HCT116 (cell line): Measurements from ENCODE around the gene SGCA. TPM values are rescaled to one million over a fixed set of nuclear protein-coding genes. Genes with fewer than 3 reads are reported as not detected.

Experiments
- ATAC-seq: fragments of 200-7000 bp; cut with Tn5 transposase; 2 replicates; pipeline ENCODE4 v1.9.1; 2020; ENCODE audit warnings: mild to moderate bottlenecking, moderate library complexity
- BruUV-seq: library from RNA; stranded (reverse); fragments of 400-500 nt; replicated peaks from 2 replicates; lab custom pipeline; 2021; lab: Mats Ljungman, UMichigan
- CTCF ChIA-PET: fragments of 300-600 bp; sonication (Branson Sonifier 250); formaldehyde crosslinking; loops from one replicate; lab custom pipeline; 2021; ENCODE audit warnings: antibody characterized with exemption; lab: Charles Lee
- POLR2A ChIA-PET: fragments of 300-600, 350-600 bp; sonication (Branson Sonifier 250); formaldehyde crosslinking; loops from one replicate; lab custom pipeline; 2021; ENCODE audit warnings: antibody characterized with exemption; lab: Charles Lee
- RAD21 ChIA-PET, 2 experiments: fragments of 300-600 bp; sonication (Branson Sonifier 250); formaldehyde crosslinking; loops; one replicate each; lab custom pipeline; 2023; ENCODE audit warnings: low total read pairs in 2 of 2; ENCODE audit not compliant: uncharacterized antibody in 2 of 2, unreplicated experiment in 2 of 2, low non-redundant PET in 1 of 2; lab: Charles Lee
- DNase-seq: peaks from one replicate; pipeline ENCODE4 v3.0.0-alpha.2; 2010; ENCODE audit warnings: low read depth, low spot score
- H2AFZ ChIP-seq: fragments of 200-600 bp; shearing (Covaris generic), sonication (generic); 2 replicates; pipeline ENCODE4 v1.6.1; 2017; ENCODE audit warnings: low read depth, mixed run types, mixed read lengths, antibody characterized with exemption, low read length; ENCODE audit not compliant: poor library complexity, severe bottlenecking
- H3K27ac ChIP-seq: 2 replicates; pipeline ENCODE4 v1.5.1; 2012; ENCODE audit warnings: low read depth, low read length
- H3K27me3 ChIP-seq: fragments of 200-600 bp; sonication (generic); 2 replicates; pipeline ENCODE4 v1.6.1; 2016; ENCODE audit warnings: mixed run types, low read length, mixed read lengths; ENCODE audit not compliant: insufficient read depth
- H3K36me3 ChIP-seq, 2 experiments: fragments of 200-500 bp in 1 of 2; fragments of 200-600 bp in 1 of 2; sonication (Bioruptor generic) in 1 of 2; sonication (generic) in 1 of 2; 2 replicates each; pipeline versions ENCODE4 v1.5.1 to v1.6.1; 2014 to 2016; ENCODE audit warnings: low read length in 2 of 2, inconsistent platforms in 1 of 2, mixed read lengths in 1 of 2, mixed run types in 1 of 2; ENCODE audit not compliant: insufficient read depth in 2 of 2, control insufficient read depth in 1 of 2
- H3K4me1 ChIP-seq, 2 experiments: fragments of 200-600 bp in 1 of 2; sonication (generic) in 1 of 2; 2 replicates each; pipeline versions ENCODE4 v1.5.1 to v1.6.1; 2012 to 2017; ENCODE audit warnings: low read length in 2 of 2, inconsistent platforms in 1 of 2, mild to moderate bottlenecking in 1 of 2, mixed read lengths in 1 of 2, mixed run types in 1 of 2, moderate library complexity in 1 of 2; ENCODE audit not compliant: insufficient read depth in 2 of 2, control insufficient read depth in 1 of 2
- H3K4me2 ChIP-seq: fragments of 200-600 bp; sonication (generic); 2 replicates; pipeline ENCODE4 v1.6.1; 2017; ENCODE audit warnings: mixed run types, low read length, mixed read lengths
- H3K4me3 ChIP-seq, 2 experiments: fragments of 200-600 bp in 1 of 2; sonication (generic) in 1 of 2; replicated peaks in 1 of 2; 2 replicates each; pipeline ENCODE4 v1.5.1; 2011 to 2016; ENCODE audit warnings: low read length in 2 of 2, control low read depth in 1 of 2, low read depth in 1 of 2, mild to moderate bottlenecking in 1 of 2, mixed read lengths in 1 of 2, mixed run types in 1 of 2
- H3K79me2 ChIP-seq: fragments of 200-600 bp; sonication (generic); 2 replicates; pipeline ENCODE4 v1.6.1; 2017; ENCODE audit warnings: mild to moderate bottlenecking, mixed run types, low read length, moderate library complexity, mixed read lengths; ENCODE audit not compliant: insufficient read depth
- H3K9ac ChIP-seq: fragments of 200-600 bp; sonication (generic); 2 replicates; pipeline ENCODE4 v1.6.1; 2016; ENCODE audit warnings: low read length, mixed read lengths
- H3K9me2 ChIP-seq: fragments of 200-600 bp; sonication (generic), shearing (Covaris generic); 2 replicates; pipeline ENCODE4 v1.6.1; 2017; ENCODE audit warnings: mixed run types, mild to moderate bottlenecking, moderate library complexity; ENCODE audit not compliant: insufficient read depth
- H3K9me3 ChIP-seq, 2 experiments: fragments of 200-500 bp in 1 of 2; fragments of 200-600 bp in 1 of 2; sonication (Bioruptor generic) in 1 of 2; sonication (generic) in 1 of 2; 2 replicates each; pipeline ENCODE4 v1.6.1; 2014 to 2017; ENCODE audit warnings: low read length in 2 of 2, mixed read lengths in 2 of 2, inconsistent platforms in 1 of 2, low read depth in 1 of 2, mild to moderate bottlenecking in 1 of 2, mixed run types in 1 of 2, moderate library complexity in 1 of 2; ENCODE audit not compliant: control insufficient read depth in 1 of 2, insufficient read depth in 1 of 2
- H4K20me1 ChIP-seq: fragments of 200-600 bp; sonication (generic), shearing (Covaris generic); 2 replicates; pipeline ENCODE4 v1.6.1; 2017; ENCODE audit warnings: mixed run types, mild to moderate bottlenecking, moderate library complexity; ENCODE audit not compliant: insufficient read depth
- CBX3 ChIP-seq: IDR thresholded peaks from 2 replicates; pipeline ENCODE4 v1.6.1; 2012; ENCODE audit warnings: low read depth
- CEBPB ChIP-seq: IDR thresholded peaks from 2 replicates; pipeline ENCODE4 v1.6.1; 2012; ENCODE audit warnings: low read depth
- CTCF ChIP-seq, 3 experiments: fragments of 200-600 bp in 1 of 3; sonication (generic) in 1 of 3; IDR thresholded peaks in 2 of 3; conservative IDR thresholded peaks in 1 of 3; 2 replicates each; pipeline ENCODE4 v1.5.1; 2012 to 2017; ENCODE audit warnings: low read depth in 2 of 3, low read length in 2 of 3, antibody characterized with exemption in 1 of 3, borderline replicate concordance in 1 of 3, control low read depth in 1 of 3, mild to moderate bottlenecking in 1 of 3, mixed read lengths in 1 of 3, mixed run types in 1 of 3, moderate library complexity in 1 of 3; ENCODE audit not compliant: insufficient read depth in 1 of 3
- EGR1 ChIP-seq: IDR thresholded peaks from 2 replicates; pipeline ENCODE4 v1.6.1; 2012; ENCODE audit warnings: low read depth
- ELF1 ChIP-seq: IDR thresholded peaks from 2 replicates; pipeline ENCODE4 v1.6.1; 2012; ENCODE audit warnings: low read depth, borderline replicate concordance
- EZH2 ChIP-seq: fragments of 200-600 bp; sonication (generic); IDR thresholded peaks from 2 replicates; pipeline ENCODE4 v1.6.1; 2017; ENCODE audit warnings: antibody characterized with exemption, mixed run types
- JUND ChIP-seq: IDR thresholded peaks from 2 replicates; pipeline ENCODE4 v1.6.1; 2012
- POLR2AphosphoS5 ChIP-seq: IDR thresholded peaks from 2 replicates; pipeline ENCODE4 v1.6.1; 2011; ENCODE audit warnings: mild to moderate bottlenecking, low read depth, low read length, moderate library complexity
- REST ChIP-seq: IDR thresholded peaks from 2 replicates; pipeline ENCODE4 v1.6.1; 2012; ENCODE audit warnings: low read depth
- SIN3A ChIP-seq: IDR thresholded peaks from 2 replicates; pipeline ENCODE4 v1.6.1; 2012; ENCODE audit warnings: low read depth
- SP1 ChIP-seq: IDR thresholded peaks from 2 replicates; pipeline ENCODE4 v1.6.1; 2012; ENCODE audit warnings: low read depth
- SRF ChIP-seq: IDR thresholded peaks from 2 replicates; pipeline ENCODE4 v1.6.1; 2012; ENCODE audit warnings: low read depth
- TCF7L2 ChIP-seq: IDR thresholded peaks from 2 replicates; pipeline ENCODE4 v1.7.0; 2011; ENCODE audit warnings: borderline replicate concordance, inconsistent platforms; ENCODE audit not compliant: insufficient read depth, insufficient read length; ENCODE audit errors: extremely low read depth
- ZBTB33 ChIP-seq: IDR thresholded peaks from 2 replicates; pipeline ENCODE4 v1.6.1; 2011; ENCODE audit warnings: mild to moderate bottlenecking, low read length, moderate library complexity; ENCODE audit not compliant: insufficient replicate concordance; ENCODE audit errors: extremely low read depth
- ZFX ChIP-seq: fragments of 450-650 bp; IDR thresholded peaks from 2 replicates; pipeline ENCODE4 v1.6.1; 2017
- intact Hi-C: fragments of 100-400 bp; cut with micrococcal nuclease; formaldehyde crosslinking; loops from 2 replicates; pipeline ENCODE4 v1.10.0; 2022
- total RNA-seq: library from RNA; stranded (reverse); gene quantifications from one replicate; pipeline ENCODE4 v1.2.1, GENCODE V29; 2021; ENCODE audit not compliant: unreplicated experiment

Gene SGCA
- total RNA-seq, 1 experiment from 2014 or later, result 0.37 TPM

GRCh38 chr17:50133028-50133768 lies 32.6 kb upstream of the SGCA start:
- H3K4me1 ChIP-seq, result peaks cover 12 to 25% of the 10 kb centered on the region in 2 experiments
- BruUV-seq, result no TSS peak

More at GRCh38 chr17:50133028-50133768, 32.6 kb upstream of the SGCA start:
- peak overlapping the region; percentile 33 for H3K4me2 ChIP-seq
- no peaks in the 10 kb centered on the region for H3K9me3 ChIP-seq
- no peaks in the 10 kb centered on the region for H4K20me1 ChIP-seq
- H2AFZ ChIP-seq, result no peak overlapping the region
- no peaks in the 10 kb centered on the region for H3K27me3 ChIP-seq
- ChIA-PET RAD21 (no interaction called here), CTCF (interaction anchor here (1.0 to 2.4 kb wide), 3 partner anchors 16 to 18 kb away, joined by 3 to 7 read pairs (median 5); no protein-coding TSS in a partner anchor), POLR2A (no interaction called here)
- H3K9me2 ChIP-seq, result no peaks in the 10 kb centered on the region
- intact Hi-C loops, result no loop called here
- peak overlapping the region; percentile 51 for H3K27ac ChIP-seq
- H3K36me3 ChIP-seq, result peaks cover 37 to 40% of the 10 kb centered on the region in 2 experiments
- H3K79me2 ChIP-seq, result peaks cover 7% of the 10 kb centered on the region; the same call in 1 of the 2 replicates
- TF ChIP-seq CEBPB, result no peak
- no peak for TF ChIP-seq ZFX
- TF ChIP-seq TCF7L2, result no peak
- TF ChIP-seq EZH2, result no peak
- no peak for TF ChIP-seq CTCF (IDR thresholded peaks at IDR 0.05 in 2 of 3, conservative IDR thresholded peaks at IDR 0.05 in 1 of 3; ENCODE audit: borderline replicate concordance in 1 of 3, insufficient read depth in 1 of 3, low read depth in 2 of 3, low read length in 2 of 3)
- TF ChIP-seq JUND, result no peak
- TF ChIP-seq EGR1, result no peak
- no peak for TF ChIP-seq ZBTB33
- no peak for TF ChIP-seq SP1
- TF ChIP-seq SIN3A, result no peak
- TF ChIP-seq SRF, result no peak
- no peak; the same call in none of the 2 replicates for TF ChIP-seq POLR2AphosphoS5
- TF ChIP-seq ELF1, result no peak
- TF ChIP-seq REST, result no peak
- TF ChIP-seq CBX3, result no peak
- peak; percentile 50 for ATAC-seq
- no peak overlapping the region for H3K4me3 ChIP-seq
- H3K9ac ChIP-seq, result peak overlapping the region; percentile 4; the same call in 1 of the 2 replicates
- no peak for DNase-seq
